ENCODE data around the gene HBM. TPM values are rescaled to one million over a fixed set of nuclear protein-coding genes. Genes with fewer than 3 reads are reported as not detected.

HBM gene
- total and polyA plus RNA-seq, 10 of the 15 experiments (the other 5 are each of a cell fraction or from before 2014, with no cell fraction given) = 0.23 TPM; not detected in 9

- TF ChIP-seq ZNF687 (IDR thresholded peaks at IDR 0.05) = no peak
- TF ChIP-seq KDM1A (IDR thresholded peaks at IDR 0.05; ENCODE audit: borderline replicate concordance) = no peak
Observed at GRCh38 chr16:116015-116414, 49.8 kb upstream of the HBM start (continued).

GRCh38 chr16:117379-118365 is 48.1 kb upstream of the HBM start:
- POLR2A ChIA-PET = no interaction called here
- FAIRE-seq = no peak
- TF ChIP-seq YY1 (IDR thresholded peaks at IDR 0.05; ENCODE audit: low read depth, low read length) (peak; percentile 37; the same call in 1 of the 2 replicates), MTA2 (IDR thresholded peaks at IDR 0.05; ENCODE audit: low read depth) (0 out of 2 replicates have a peak, but pooled peaks have one; percentile 9), SMC3 (IDR thresholded peaks at IDR 0.05; ENCODE audit: borderline replicate concordance, low read length) (peak; percentile 75), BMI1 (IDR thresholded peaks at IDR 0.05; ENCODE audit: borderline replicate concordance) (no peak), HDAC2 (IDR thresholded peaks at IDR 0.05) (no peak), RAD21 (IDR thresholded peaks at IDR 0.05; ENCODE audit: insufficient read depth, low read depth, low read length) (peak; percentile 45), IKZF2 (IDR thresholded peaks at IDR 0.05) (0 out of 4 replicates have a peak, but pooled peaks of 1 of the 2 experiments have one; percentile 8), PKNOX1 (IDR thresholded peaks at IDR 0.05) (peak; percentile 21; the same call in 1 of the 2 replicates), ZNF622 (IDR thresholded peaks at IDR 0.05) (no peak)
- TF ChIP-seq, protein P1, sequence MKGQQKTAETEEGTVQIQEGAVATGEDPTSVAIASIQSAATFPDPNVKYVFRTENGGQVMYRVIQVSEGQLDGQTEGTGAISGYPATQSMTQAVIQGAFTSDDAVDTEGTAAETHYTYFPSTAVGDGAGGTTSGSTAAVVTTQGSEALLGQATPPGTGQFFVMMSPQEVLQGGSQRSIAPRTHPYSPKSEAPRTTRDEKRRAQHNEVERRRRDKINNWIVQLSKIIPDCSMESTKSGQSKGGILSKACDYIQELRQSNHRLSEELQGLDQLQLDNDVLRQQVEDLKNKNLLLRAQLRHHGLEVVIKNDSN (IDR thresholded peaks at IDR 0.05; ENCODE audit: borderline replicate concordance, extremely low read length, insufficient read depth, low read depth, low read length) = no peak

More at GRCh38 chr16:117379-118365, 48.1 kb upstream of the HBM start:
- intact Hi-C loops (cut with micrococcal nuclease; ENCODE audit: unreplicated experiment) (loop anchor here (2.0 kb wide), 1 partner anchor 63 kb away; the partner anchor contains the start of gene HBQ1), in situ Hi-C loops (cut with MboI) (no loop called here)
- Histone ChIP-seq H2AFZ (ENCODE audit: control insufficient read depth, low read depth, low read length) (no peak overlapping the region), H3K4me3 (no peak overlapping the region), H3K9ac (ENCODE audit: control insufficient read depth, insufficient read depth, low read length) (no peak overlapping the region), H3K79me2 (ENCODE audit: control insufficient read depth, insufficient read depth, low read length) (no peaks in the 10 kb centered on the region), H3K4me1 (ENCODE audit: control insufficient read depth, insufficient read depth, low read length) (no peaks in the 10 kb centered on the region), H4K20me1 (ENCODE audit: control insufficient read depth, insufficient read depth) (no peaks in the 10 kb centered on the region), H3K4me2 (ENCODE audit: control insufficient read depth, insufficient read depth) (no peak overlapping the region), H3K27me3 (replicated peaks in 1 of 2; ENCODE audit: control insufficient read depth in 2 of 2, insufficient read depth in 2 of 2, low read length in 1 of 2) (no peaks in the 10 kb centered on the region), H3K27ac (ENCODE audit: control insufficient read depth, insufficient read depth) (no peak overlapping the region), H3K9me3 (replicated peaks; ENCODE audit: control insufficient read depth, insufficient read depth, low read length) (no peaks in the 10 kb centered on the region), H3K36me3 (ENCODE audit: control insufficient read depth in 2 of 2, insufficient read depth in 2 of 2, low read length in 1 of 2) (peaks cover 8% of the 10 kb centered on the region in 2 experiments; a peak in 3 of 4 replicates)
- 71% methylated on average over 19 of the region's 19 CpGs for WGBS (ENCODE audit: insufficient coverage, insufficient replicate concordance, low lambda C conversion rate, missing lambda C conversion rate)
- ChIA-PET SMC1A (ENCODE audit: uncharacterized antibody, unreplicated experiment) (interaction anchor here (0.8 to 3.3 kb wide), 4 partner anchors 16 to 245 kb away, joined by 3 to 12 read pairs (median 4); no protein-coding TSS in a partner anchor), CTCF (interaction anchor here (0.9 to 4.9 kb wide), 13 partner anchors 8 to 253 kb away, joined by 3 to 37 read pairs (median 3); partner anchors contain the start of gene MRPL28), RAD21 (ENCODE audit: unreplicated experiment) (no interaction called here)
- peak; percentile 95 for ATAC-seq
- no TSS peak for BruUV-seq (replicated peaks)
- DNase-seq (ENCODE audit: low read depth, low spot score) = no peak

Measured in GM12878 (cell line).